A549 (cell line): ENCODE data around the gene GTF3C5. TPM values are rescaled to one million over a fixed set of nuclear protein-coding genes. Genes with fewer than 3 reads are reported as not detected.

ENCODE experiments used
- ATAC-seq, 2 experiments: fragments of 200-7000 bp in 1 of 2; fragments of >200 bp in 1 of 2; cut with Nextera tagmentation in 1 of 2; cut with Tn5 transposase in 1 of 2; 3 replicates each; pipeline versions ENCODE4 v1.8.0 to v1.9.1; 2018 to 2020; ENCODE audit warnings: mild to moderate bottlenecking in 1 of 2, moderate library complexity in 1 of 2
- CTCF ChIA-PET: fragments of 300-600 bp; sonication (Branson Sonifier 250); formaldehyde crosslinking; extraction: SDS; loops from one replicate; lab custom pipeline; 2021; ENCODE audit warnings: antibody characterized with exemption, inconsistent platforms; lab: Yijun Ruan, JAX
- POLR2A ChIA-PET: fragments of 350-600 bp; formaldehyde crosslinking; extraction: SDS; loops from one replicate; lab custom pipeline; 2021; ENCODE audit warnings: antibody characterized with exemption, inconsistent platforms; lab: Yijun Ruan, JAX
- DNase-seq, 2 experiments: peaks; one replicate each; pipeline versions ENCODE4 v3.0.0 to v3.0.0-alpha.2; 2011 to 2016; ENCODE audit warnings: low read depth in 1 of 2, low spot score in 1 of 2
- FAIRE-seq: peaks from 2 replicates; lab custom pipeline; 2011; peaks lifted over from hg19 to GRCh38; lab: Jason Lieb, UNC
- H3K27ac ChIP-seq, 2 experiments: fragments of >200 bp; sonication (Bioruptor Twin); formaldehyde crosslinking; 3 replicates each; pipeline ENCODE4 v1.5.1; 2016 to 2017
- H3K4me1 ChIP-seq: fragments of >200 bp; sonication (Bioruptor Twin); formaldehyde crosslinking; 3 replicates; pipeline ENCODE4 v1.6.1; 2016
- H3K4me2 ChIP-seq: fragments of >200 bp; sonication (Bioruptor Twin); formaldehyde crosslinking; 3 replicates; pipeline ENCODE4 v1.6.1; 2016
- H3K4me3 ChIP-seq: fragments of >200 bp; sonication (Bioruptor Twin); formaldehyde crosslinking; 3 replicates; pipeline ENCODE4 v1.5.1; 2016
- H3K9me3 ChIP-seq: fragments of >200 bp; sonication (Bioruptor Twin); formaldehyde crosslinking; 3 replicates; pipeline ENCODE4 v1.6.1; 2016
- CEBPB ChIP-seq, 2 experiments: fragments of >200 bp in 1 of 2; sonication (Bioruptor Twin) in 1 of 2; formaldehyde crosslinking in 1 of 2; IDR thresholded peaks; 2 replicates each; pipeline ENCODE4 v1.6.1; 2012 to 2016
- CHD4 ChIP-seq: fragments of 200-600 bp; sonication (generic); IDR thresholded peaks from 2 replicates; pipeline ENCODE4 v1.6.1; 2016; ENCODE audit warnings: antibody characterized with exemption, mild to moderate bottlenecking, borderline replicate concordance
- EHF ChIP-seq: fragments of 250-450 bp; sonication (Bioruptor Pico); IDR thresholded peaks from 2 replicates; pipeline ENCODE4 v1.5.0; 2020; ENCODE audit warnings: mild to moderate bottlenecking
- EHMT2 ChIP-seq: fragments of 200-600 bp; sonication (generic); IDR thresholded peaks from 2 replicates; pipeline ENCODE4 v1.6.1; 2016; ENCODE audit warnings: antibody characterized with exemption, low read depth, mild to moderate bottlenecking, moderate library complexity
- EP300 ChIP-seq, 2 experiments: fragments of >200 bp; sonication (Bioruptor Twin); formaldehyde crosslinking; IDR thresholded peaks; 2 replicates in 1 of 2; 3 replicates in 1 of 2; pipeline ENCODE4 v1.6.1; 2016 to 2017
- ESRRA ChIP-seq: fragments of 150-350 bp; IDR thresholded peaks from 2 replicates; pipeline ENCODE4 v1.6.1; 2014; ENCODE audit warnings: mild to moderate bottlenecking, low read length, borderline replicate concordance
- FOSB ChIP-seq: fragments of 250-450 bp; sonication (Bioruptor Pico); IDR thresholded peaks from 2 replicates; pipeline ENCODE4 v1.5.0; 2020; ENCODE audit warnings: mild to moderate bottlenecking, moderate library complexity
- FOSL2 ChIP-seq, 2 experiments: fragments of 450-650 bp in 1 of 2; fragments of >200 bp in 1 of 2; sonication (Bioruptor Twin) in 1 of 2; formaldehyde crosslinking; IDR thresholded peaks; 2 replicates each; pipeline versions ENCODE4 v1.5.0 to v1.6.1; 2016 to 2020; ENCODE audit warnings: mild to moderate bottlenecking in 1 of 2, moderate library complexity in 1 of 2
- GATA3 ChIP-seq: IDR thresholded peaks from 2 replicates; pipeline ENCODE4 v1.6.1; 2012; ENCODE audit warnings: borderline replicate concordance
- HEYL ChIP-seq: fragments of 250-450 bp; sonication (Bioruptor Pico); IDR thresholded peaks from 2 replicates; pipeline ENCODE4 v1.8.0; 2021; ENCODE audit warnings: mild to moderate bottlenecking, moderate library complexity
- HOXA7 ChIP-seq: fragments of 250-450 bp; sonication (Bioruptor Pico); IDR thresholded peaks from 2 replicates; pipeline ENCODE4 v1.5.0; 2020; ENCODE audit warnings: mild to moderate bottlenecking, moderate library complexity
- HOXB13 ChIP-seq: fragments of 250-450 bp; sonication (Bioruptor Pico); IDR thresholded peaks from 2 replicates; pipeline ENCODE4 v1.5.0; 2020; ENCODE audit warnings: low read depth, mild to moderate bottlenecking, moderate library complexity
- HOXB5 ChIP-seq: fragments of 250-450 bp; sonication (Bioruptor Pico); IDR thresholded peaks from 2 replicates; pipeline ENCODE4 v1.5.0; 2020; ENCODE audit warnings: mild to moderate bottlenecking, moderate library complexity
- JUN ChIP-seq, 2 experiments: fragments of >200 bp; sonication (Bioruptor Twin); formaldehyde crosslinking; IDR thresholded peaks; 2 replicates in 1 of 2; 3 replicates in 1 of 2; pipeline ENCODE4 v1.6.1; 2016 to 2017
- MAFK ChIP-seq: fragments of 450-650 bp; IDR thresholded peaks from 2 replicates; pipeline ENCODE4 v1.6.1; 2014; ENCODE audit not compliant: partially characterized antibody
- MAZ ChIP-seq: fragments of 150-350 bp; IDR thresholded peaks from 2 replicates; pipeline ENCODE4 v1.6.1; 2014; ENCODE audit warnings: antibody characterized with exemption, low read depth, low read length, borderline replicate concordance
- NFE2L2 ChIP-seq: fragments of 150-350 bp; conservative IDR thresholded peaks from 2 replicates; pipeline ENCODE4 v1.6.1; 2014; ENCODE audit warnings: low read length
- PHF8 ChIP-seq: fragments of 200-600 bp; sonication (generic); IDR thresholded peaks from 2 replicates; pipeline ENCODE4 v1.6.1; 2016; ENCODE audit warnings: low read depth, mild to moderate bottlenecking, antibody characterized with exemption, moderate library complexity, borderline replicate concordance
- POLR2A ChIP-seq: IDR thresholded peaks from 2 replicates; pipeline ENCODE4 v1.6.1; 2012; ENCODE audit warnings: mild to moderate bottlenecking, low read length
- POLR2AphosphoS2 ChIP-seq: conservative IDR thresholded peaks from 2 replicates; pipeline ENCODE4 v1.6.1; 2012; ENCODE audit warnings: low read length, improper control_type of control experiment, inconsistent platforms
- RARB ChIP-seq: fragments of 250-450 bp; sonication (Bioruptor Pico); IDR thresholded peaks from 2 replicates; pipeline ENCODE4 v1.8.0; 2021; ENCODE audit warnings: mild to moderate bottlenecking, moderate library complexity
- RCOR1 ChIP-seq: fragments of 150-350 bp; IDR thresholded peaks from 2 replicates; pipeline ENCODE4 v1.6.1; 2014; ENCODE audit warnings: antibody characterized with exemption, low read length, low read depth
- RFX5 ChIP-seq: fragments of 450-650 bp; IDR thresholded peaks from 2 replicates; pipeline ENCODE4 v1.7.1; 2014; ENCODE audit warnings: antibody characterized with exemption, mild to moderate bottlenecking, moderate library complexity
- RNF2 ChIP-seq: fragments of 200-600 bp; sonication (generic); IDR thresholded peaks from 2 replicates; pipeline ENCODE4 v1.6.1; 2016; ENCODE audit warnings: low read depth, mild to moderate bottlenecking, antibody characterized with exemption, moderate library complexity, borderline replicate concordance
- SMC3 ChIP-seq: fragments of >200 bp; sonication (Bioruptor Twin); formaldehyde crosslinking; IDR thresholded peaks from 3 replicates; pipeline ENCODE4 v1.6.1; 2018; ENCODE audit warnings: inconsistent platforms
- SREBF2 ChIP-seq: fragments of 450-650 bp; IDR thresholded peaks from 2 replicates; pipeline ENCODE4 v1.6.1; 2014; ENCODE audit warnings: mild to moderate bottlenecking, moderate library complexity
- ZC3H11A ChIP-seq: fragments of 450-650 bp; IDR thresholded peaks from 2 replicates; pipeline ENCODE4 v1.6.1; 2014; ENCODE audit warnings: antibody characterized with exemption, mild to moderate bottlenecking
- ZFP36 ChIP-seq: fragments of 450-650 bp; IDR thresholded peaks from 2 replicates; pipeline ENCODE4 v1.6.1; 2014; ENCODE audit warnings: borderline replicate concordance; ENCODE audit not compliant: partially characterized antibody
- WGBS: methylation state at CpG from one replicate; pipeline ENCODE4 v1.1.6; 2017; ENCODE audit errors: missing lambda C conversion rate; 5-methylcytosine and 5-hydroxymethylcytosine counted together
- polyA plus RNA-seq, 4 experiments: library from polyadenylated mRNA; depleted of rRNA in 3 of 4; stranded (reverse); fragments of >200 nt; fragmentation: RNase III in 1 of 4; extraction: RNeasy Plus Mini Kit Qiagen cat#74134 plus additional on column Dnase treatment in 1 of 4; gene quantifications; 2 replicates in 3 of 4; 3 replicates in 1 of 4; pipeline ENCODE4 v1.2.3, GENCODE V29; 2011 to 2017
- TF ChIP-seq, protein P1 (sequence below): IDR thresholded peaks from 2 replicates; pipeline ENCODE4 v1.6.1; 2012
- TF ChIP-seq, protein P2 (sequence below): fragments of 250-450 bp; sonication (Bioruptor Pico); IDR thresholded peaks from 2 replicates; pipeline ENCODE4 v1.5.0; 2021; ENCODE audit warnings: mild to moderate bottlenecking, moderate library complexity, borderline replicate concordance
- TF ChIP-seq, protein P3 (sequence below): fragments of 200-600 bp; sonication (generic); IDR thresholded peaks from 2 replicates; pipeline ENCODE4 v1.6.1; 2016; ENCODE audit warnings: antibody characterized with exemption, mild to moderate bottlenecking, moderate library complexity
- TF ChIP-seq, protein P4 (sequence below): fragments of >200 bp; sonication (Bioruptor Twin); formaldehyde crosslinking; IDR thresholded peaks from 3 replicates; pipeline ENCODE4 v1.5.1; 2016

GTF3C5 gene
- polyA plus RNA-seq, 2 of the 4 experiments (the other 2 are of a cell fraction): 57.2 to 80.3 TPM

DNA sequence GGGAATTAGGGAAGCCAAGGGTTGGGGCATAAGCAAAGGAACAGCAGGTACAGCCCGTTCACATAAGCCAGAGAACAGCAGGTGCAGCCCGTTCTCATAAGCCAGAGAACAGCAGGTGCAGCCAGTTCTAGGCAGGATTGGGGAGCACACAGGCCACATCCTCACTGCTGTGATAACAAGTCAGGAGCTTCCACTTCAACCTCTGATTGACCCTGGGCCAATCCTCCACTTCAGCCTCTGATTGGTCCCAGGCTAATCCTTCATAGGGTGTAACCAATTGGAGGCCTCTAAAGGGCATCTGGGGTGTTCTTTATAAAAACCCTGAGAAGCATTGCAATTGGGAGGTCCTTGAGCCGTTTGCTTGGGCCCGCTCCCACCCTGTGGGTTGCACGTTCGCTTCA lies 58.5 kb downstream of the GTF3C5 start:
- ATAC-seq (peak in 1 of 2 experiments; percentile 51; a peak in 3 of 6 replicates), FAIRE-seq (no peak), DNase-seq (peak in 1 of 2 experiments; percentile 17)
- 86% methylated on average over 6 of the region's 6 CpGs for WGBS
- no peak overlapping the region for H3K27ac ChIP-seq
- ChIA-PET POLR2A (no interaction called here), CTCF (interaction anchor here (1.2 to 5.2 kb wide), 6 partner anchors 10 to 97 kb away, joined by 3 to 39 read pairs (median 5); no protein-coding TSS in a partner anchor)
- TF ChIP-seq JUN (IDR thresholded peaks at IDR 0.05) (no peak), RNF2 (no peak), RARB (CRISPR knock-in tag) (no peak), MAFK (no peak), EHMT2 (no peak), ZFP36 (no peak), EP300 (IDR thresholded peaks at IDR 0.05) (no peak), POLR2AphosphoS2 (no peak), RCOR1 (no peak), FOSB (CRISPR knock-in tag) (no peak), CHD4 (no peak), HOXB13 (no peak), HEYL (CRISPR knock-in tag) (no peak), ZC3H11A (no peak), FOSL2 (IDR thresholded peaks at IDR 0.05) (no peak), FOSL2 (CRISPR knock-in tag; IDR thresholded peaks at IDR 0.05) (no peak), SREBF2 (no peak)
- TF ChIP-seq, protein P1, sequence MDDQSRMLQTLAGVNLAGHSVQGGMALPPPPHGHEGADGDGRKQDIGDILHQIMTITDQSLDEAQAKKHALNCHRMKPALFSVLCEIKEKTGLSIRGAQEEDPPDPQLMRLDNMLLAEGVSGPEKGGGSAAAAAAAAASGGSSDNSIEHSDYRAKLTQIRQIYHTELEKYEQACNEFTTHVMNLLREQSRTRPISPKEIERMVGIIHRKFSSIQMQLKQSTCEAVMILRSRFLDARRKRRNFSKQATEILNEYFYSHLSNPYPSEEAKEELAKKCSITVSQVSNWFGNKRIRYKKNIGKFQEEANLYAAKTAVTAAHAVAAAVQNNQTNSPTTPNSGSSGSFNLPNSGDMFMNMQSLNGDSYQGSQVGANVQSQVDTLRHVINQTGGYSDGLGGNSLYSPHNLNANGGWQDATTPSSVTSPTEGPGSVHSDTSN: no peak
- no peaks in the 10 kb centered on the region for H3K4me1 ChIP-seq
- no peak overlapping the region for H3K4me2 ChIP-seq
- no peak overlapping the region for H3K4me3 ChIP-seq
- H3K9me3 ChIP-seq: no peaks in the 10 kb centered on the region

DNA sequence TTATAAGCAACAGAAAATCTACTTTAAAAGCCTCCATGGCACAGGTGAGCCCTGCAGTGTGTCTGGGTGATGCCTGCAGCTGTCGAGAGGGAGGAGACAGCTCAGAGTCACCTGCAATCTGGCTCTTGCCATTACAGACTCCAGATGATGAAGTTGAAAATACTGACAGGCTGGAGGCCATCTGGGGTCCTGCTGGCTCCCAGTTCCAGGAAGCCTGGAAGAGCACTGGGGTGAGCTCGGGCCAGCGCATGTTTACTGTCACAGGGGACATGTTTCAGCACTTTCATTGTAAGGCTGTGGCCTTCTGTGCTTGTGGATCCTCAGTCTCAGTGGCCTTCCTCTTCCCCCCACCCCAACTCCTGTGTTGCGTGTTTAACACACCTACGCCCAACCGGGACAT lies 59.4 kb downstream of the GTF3C5 start:
- 89% methylated on average over 5 of the region's 6 CpGs for WGBS
- H3K4me2 ChIP-seq: no peak overlapping the region
- DNase-seq (no peak), ATAC-seq (no peak), FAIRE-seq (no peak)
- POLR2A ChIA-PET: no interaction called here
- H3K4me3 ChIP-seq: no peak overlapping the region
- H3K9me3 ChIP-seq: peaks cover 6% of the 10 kb centered on the region
- H3K27ac ChIP-seq: no peak overlapping the region
- H3K4me1 ChIP-seq: no peaks in the 10 kb centered on the region
- TF ChIP-seq, protein P2, sequence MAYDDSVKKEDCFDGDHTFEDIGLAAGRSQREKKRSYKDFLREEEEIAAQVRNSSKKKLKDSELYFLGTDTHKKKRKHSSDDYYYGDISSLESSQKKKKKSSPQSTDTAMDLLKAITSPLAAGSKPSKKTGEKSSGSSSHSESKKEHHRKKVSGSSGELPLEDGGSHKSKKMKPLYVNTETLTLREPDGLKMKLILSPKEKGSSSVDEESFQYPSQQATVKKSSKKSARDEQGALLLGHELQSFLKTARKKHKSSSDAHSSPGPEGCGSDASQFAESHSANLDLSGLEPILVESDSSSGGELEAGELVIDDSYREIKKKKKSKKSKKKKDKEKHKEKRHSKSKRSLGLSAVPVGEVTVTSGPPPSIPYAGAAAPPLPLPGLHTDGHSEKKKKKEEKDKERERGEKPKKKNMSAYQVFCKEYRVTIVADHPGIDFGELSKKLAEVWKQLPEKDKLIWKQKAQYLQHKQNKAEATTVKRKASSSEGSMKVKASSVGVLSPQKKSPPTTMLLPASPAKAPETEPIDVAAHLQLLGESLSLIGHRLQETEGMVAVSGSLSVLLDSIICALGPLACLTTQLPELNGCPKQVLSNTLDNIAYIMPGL (CRISPR knock-in tag): no peak
- TF ChIP-seq HOXA7 (CRISPR knock-in tag) (no peak), CEBPB (IDR thresholded peaks at IDR 0.05) (no peak), EHF (CRISPR knock-in tag) (no peak), RFX5 (no peak), JUN (IDR thresholded peaks at IDR 0.05) (no peak), HOXB5 (CRISPR knock-in tag) (no peak), FOSL2 (IDR thresholded peaks at IDR 0.05) (no peak), FOSL2 (CRISPR knock-in tag; IDR thresholded peaks at IDR 0.05) (no peak), PHF8 (no peak), SMC3 (no peak), NFE2L2 (no peak), ESRRA (no peak), POLR2A (no peak), RARB (CRISPR knock-in tag) (no peak), MAZ (no peak), FOSB (CRISPR knock-in tag) (no peak), GATA3 (no peak), ZC3H11A (no peak)
- TF ChIP-seq, protein P3, sequence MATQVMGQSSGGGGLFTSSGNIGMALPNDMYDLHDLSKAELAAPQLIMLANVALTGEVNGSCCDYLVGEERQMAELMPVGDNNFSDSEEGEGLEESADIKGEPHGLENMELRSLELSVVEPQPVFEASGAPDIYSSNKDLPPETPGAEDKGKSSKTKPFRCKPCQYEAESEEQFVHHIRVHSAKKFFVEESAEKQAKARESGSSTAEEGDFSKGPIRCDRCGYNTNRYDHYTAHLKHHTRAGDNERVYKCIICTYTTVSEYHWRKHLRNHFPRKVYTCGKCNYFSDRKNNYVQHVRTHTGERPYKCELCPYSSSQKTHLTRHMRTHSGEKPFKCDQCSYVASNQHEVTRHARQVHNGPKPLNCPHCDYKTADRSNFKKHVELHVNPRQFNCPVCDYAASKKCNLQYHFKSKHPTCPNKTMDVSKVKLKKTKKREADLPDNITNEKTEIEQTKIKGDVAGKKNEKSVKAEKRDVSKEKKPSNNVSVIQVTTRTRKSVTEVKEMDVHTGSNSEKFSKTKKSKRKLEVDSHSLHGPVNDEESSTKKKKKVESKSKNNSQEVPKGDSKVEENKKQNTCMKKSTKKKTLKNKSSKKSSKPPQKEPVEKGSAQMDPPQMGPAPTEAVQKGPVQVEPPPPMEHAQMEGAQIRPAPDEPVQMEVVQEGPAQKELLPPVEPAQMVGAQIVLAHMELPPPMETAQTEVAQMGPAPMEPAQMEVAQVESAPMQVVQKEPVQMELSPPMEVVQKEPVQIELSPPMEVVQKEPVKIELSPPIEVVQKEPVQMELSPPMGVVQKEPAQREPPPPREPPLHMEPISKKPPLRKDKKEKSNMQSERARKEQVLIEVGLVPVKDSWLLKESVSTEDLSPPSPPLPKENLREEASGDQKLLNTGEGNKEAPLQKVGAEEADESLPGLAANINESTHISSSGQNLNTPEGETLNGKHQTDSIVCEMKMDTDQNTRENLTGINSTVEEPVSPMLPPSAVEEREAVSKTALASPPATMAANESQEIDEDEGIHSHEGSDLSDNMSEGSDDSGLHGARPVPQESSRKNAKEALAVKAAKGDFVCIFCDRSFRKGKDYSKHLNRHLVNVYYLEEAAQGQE: no peak
- TF ChIP-seq, protein P4, sequence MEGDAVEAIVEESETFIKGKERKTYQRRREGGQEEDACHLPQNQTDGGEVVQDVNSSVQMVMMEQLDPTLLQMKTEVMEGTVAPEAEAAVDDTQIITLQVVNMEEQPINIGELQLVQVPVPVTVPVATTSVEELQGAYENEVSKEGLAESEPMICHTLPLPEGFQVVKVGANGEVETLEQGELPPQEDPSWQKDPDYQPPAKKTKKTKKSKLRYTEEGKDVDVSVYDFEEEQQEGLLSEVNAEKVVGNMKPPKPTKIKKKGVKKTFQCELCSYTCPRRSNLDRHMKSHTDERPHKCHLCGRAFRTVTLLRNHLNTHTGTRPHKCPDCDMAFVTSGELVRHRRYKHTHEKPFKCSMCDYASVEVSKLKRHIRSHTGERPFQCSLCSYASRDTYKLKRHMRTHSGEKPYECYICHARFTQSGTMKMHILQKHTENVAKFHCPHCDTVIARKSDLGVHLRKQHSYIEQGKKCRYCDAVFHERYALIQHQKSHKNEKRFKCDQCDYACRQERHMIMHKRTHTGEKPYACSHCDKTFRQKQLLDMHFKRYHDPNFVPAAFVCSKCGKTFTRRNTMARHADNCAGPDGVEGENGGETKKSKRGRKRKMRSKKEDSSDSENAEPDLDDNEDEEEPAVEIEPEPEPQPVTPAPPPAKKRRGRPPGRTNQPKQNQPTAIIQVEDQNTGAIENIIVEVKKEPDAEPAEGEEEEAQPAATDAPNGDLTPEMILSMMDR: no peak
- CTCF ChIA-PET: interaction anchor here (0.6 to 5.2 kb wide), 6 partner anchors 12 to 1023 kb away, joined by 3 to 39 read pairs (median 5); no protein-coding TSS in a partner anchor
